Left lung (tissue), 10 donors: Measurements from ENCODE around the gene SYNGAP1. TPM values are rescaled to one million over a fixed set of nuclear protein-coding genes. Genes with fewer than 3 reads are reported as not detected.

Experiments
- ATAC-seq: fragments of 200-7000 bp; cut with Tn5 transposase; one replicate; pipeline ENCODE4 v1.9.1; 2020; ENCODE audit warnings: moderate library complexity
- DNase-seq, 4 donors: peaks; one replicate each; pipeline ENCODE4 v3.0.0-alpha.2; 2013 to 2020
- H3K27ac ChIP-seq, 2 donors: fragments of 200-600 bp; sonication (generic) in 1 of 2; one replicate each; pipeline versions ENCODE4 v1.5.0 to v1.8.0; 2020 to 2021
- H3K27me3 ChIP-seq, 2 donors: fragments of 200-600 bp; sonication (generic) in 1 of 2; one replicate each; pipeline versions ENCODE4 v1.5.0 to v1.8.0; 2020 to 2021
- H3K36me3 ChIP-seq, 2 donors: fragments of 200-600 bp; sonication (generic) in 1 of 2; one replicate each; pipeline versions ENCODE4 v1.5.0 to v1.8.0; 2020 to 2021
- H3K4me1 ChIP-seq, 2 donors: fragments of 200-600 bp; one replicate each; pipeline ENCODE4 v1.8.0; 2021
- H3K4me3 ChIP-seq, 2 donors: fragments of 200-600 bp; sonication (generic) in 1 of 2; one replicate each; pipeline versions ENCODE4 v1.5.0 to v1.8.0; 2020 to 2021; ENCODE audit warnings: mild to moderate bottlenecking in 1 of 2
- H3K9me3 ChIP-seq, 2 donors: fragments of 200-600 bp; sonication (generic) in 1 of 2; one replicate each; pipeline versions ENCODE4 v1.5.0 to v1.8.0; 2020 to 2021
- intact Hi-C, 2 donors: fragments of 100-400 bp; cut with DNase I; formaldehyde crosslinking; loops; one replicate each; pipeline versions ENCODE4 v1.11.2 to v1.14.2; 2022
- polyA plus RNA-seq, 6 donors: library from polyadenylated mRNA; unstranded; fragments of 120-200 nt; gene quantifications; one replicate each; pipeline ENCODE4 v1.2.1, GENCODE V29; 2013; ENCODE audit not compliant: insufficient read length in 6 of 6
- total RNA-seq, 2 donors: library from RNA; stranded (reverse); fragmentation: NEBNext Ultra II Directional; extraction: Animal tissue kit (Norgen Biotek cat#: 25700); gene quantifications; one replicate each; pipeline ENCODE4 v1.2.1, GENCODE V29; 2021
- TF ChIP-seq, protein P1 (sequence below), 2 donors: fragments of 200-600 bp; sonication (generic) in 1 of 2; IDR thresholded peaks; one replicate each; pipeline versions ENCODE4 v1.5.0 to v1.8.0; 2021; ENCODE audit warnings: antibody characterized with exemption in 2 of 2
- donor health status: DM: no; HTN: yes; CAD: no.
- donor health status: DM: no; HTN: no; CAD: no.

Gene SYNGAP1
- total and polyA plus RNA-seq, 8 donors, result 18.1 to 51.2 (median 44.6) TPM

DNA sequence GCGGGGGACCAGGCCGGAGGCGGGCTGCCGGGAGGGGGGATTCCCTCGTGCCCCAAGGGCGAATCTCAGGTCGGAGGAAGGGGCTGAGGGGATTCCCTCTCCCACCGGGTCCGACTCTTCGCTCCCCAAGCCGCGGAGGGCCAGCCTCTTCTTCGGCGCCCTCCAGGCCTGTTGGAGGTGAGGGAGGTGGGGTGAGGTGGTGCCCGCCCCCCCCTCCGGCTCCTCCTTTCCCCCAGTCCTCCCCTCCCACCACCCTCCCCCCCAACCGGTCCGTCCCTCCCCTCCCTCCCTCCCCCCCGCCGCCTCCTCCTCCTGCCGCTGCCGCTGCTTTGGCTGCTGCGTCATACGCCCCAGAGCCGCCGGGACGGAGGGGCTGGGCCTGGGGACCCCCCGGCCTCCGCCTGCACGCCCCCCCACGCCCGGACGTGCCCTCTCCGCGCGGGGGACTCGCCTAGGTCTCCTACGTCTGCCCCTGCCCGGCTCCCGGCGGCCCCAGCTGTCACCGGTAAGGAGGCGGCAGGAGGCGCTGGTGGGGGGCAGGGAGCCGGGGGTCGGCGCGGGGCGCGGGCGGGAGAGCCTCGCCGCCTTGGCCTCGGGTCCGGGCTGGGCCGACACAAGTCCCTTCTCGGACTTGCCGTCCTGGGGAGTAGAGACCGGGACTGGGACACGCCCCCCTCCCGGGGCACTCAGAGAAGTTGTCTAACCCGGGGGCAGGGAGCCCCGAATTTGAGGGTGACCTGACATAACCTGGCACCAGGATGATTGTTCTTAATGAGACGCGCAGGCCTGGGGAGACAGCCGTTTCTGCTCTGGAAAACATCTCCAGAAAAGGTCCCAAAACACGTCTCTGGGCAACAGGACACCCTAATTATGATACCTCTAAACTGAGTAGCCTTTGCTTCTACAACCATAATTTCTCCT is 8.9 kb upstream of the SYNGAP1 start, which contains the start of gene PHF1:
Gene PHF1 (plus strand): TSS at position 304 of the 921 bp plus-strand sequence. CDS start 1,250 bp downstream, outside the sequence.
- DNase-seq (peak in 2 of 4 donors; percentile 79 to 90), ATAC-seq (peak; percentile 79)
- H3K36me3 ChIP-seq, result peaks cover 0 to 36% of the 10 kb centered on the region in 2 donors
- intact Hi-C loops, result loop anchor here in 1 of 2 donors (10.0 kb wide), 1 partner anchor 96 kb away; the partner anchor contains the start of genes TAPBP and ZBTB22
- H3K27ac ChIP-seq, result peak within 1 kb of the TSS; percentile 87 to 95
- peaks cover 4 to 35% of the 10 kb centered on the region in 2 donors for H3K4me1 ChIP-seq
- peak within 1 kb of the TSS; percentile 84 to 97 for H3K4me3 ChIP-seq
- TF ChIP-seq, protein P1, sequence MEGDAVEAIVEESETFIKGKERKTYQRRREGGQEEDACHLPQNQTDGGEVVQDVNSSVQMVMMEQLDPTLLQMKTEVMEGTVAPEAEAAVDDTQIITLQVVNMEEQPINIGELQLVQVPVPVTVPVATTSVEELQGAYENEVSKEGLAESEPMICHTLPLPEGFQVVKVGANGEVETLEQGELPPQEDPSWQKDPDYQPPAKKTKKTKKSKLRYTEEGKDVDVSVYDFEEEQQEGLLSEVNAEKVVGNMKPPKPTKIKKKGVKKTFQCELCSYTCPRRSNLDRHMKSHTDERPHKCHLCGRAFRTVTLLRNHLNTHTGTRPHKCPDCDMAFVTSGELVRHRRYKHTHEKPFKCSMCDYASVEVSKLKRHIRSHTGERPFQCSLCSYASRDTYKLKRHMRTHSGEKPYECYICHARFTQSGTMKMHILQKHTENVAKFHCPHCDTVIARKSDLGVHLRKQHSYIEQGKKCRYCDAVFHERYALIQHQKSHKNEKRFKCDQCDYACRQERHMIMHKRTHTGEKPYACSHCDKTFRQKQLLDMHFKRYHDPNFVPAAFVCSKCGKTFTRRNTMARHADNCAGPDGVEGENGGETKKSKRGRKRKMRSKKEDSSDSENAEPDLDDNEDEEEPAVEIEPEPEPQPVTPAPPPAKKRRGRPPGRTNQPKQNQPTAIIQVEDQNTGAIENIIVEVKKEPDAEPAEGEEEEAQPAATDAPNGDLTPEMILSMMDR (IDR thresholded peaks at IDR 0.05), result no peak
- H3K9me3 ChIP-seq, result no peaks in the 10 kb centered on the region
- no peaks in the 10 kb centered on the region for H3K27me3 ChIP-seq

DNA sequence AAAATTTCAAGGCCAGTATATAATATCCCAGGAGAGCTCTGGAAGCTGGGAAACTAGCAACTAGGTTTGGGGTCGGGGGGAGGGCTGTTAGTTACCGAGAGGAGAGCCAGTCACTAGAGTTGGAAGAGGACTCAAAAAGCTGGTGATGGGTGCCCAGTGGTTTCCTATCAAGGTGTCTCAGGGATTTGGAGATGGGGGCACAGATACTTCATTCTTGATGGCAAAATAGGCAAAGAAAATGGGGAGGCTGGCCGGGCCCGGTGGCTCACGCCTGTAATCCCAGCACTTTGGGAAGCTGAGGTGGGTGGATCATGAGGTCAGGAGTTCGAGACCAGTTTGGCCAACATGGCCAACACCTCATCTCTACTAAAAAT is 8.2 kb upstream of the SYNGAP1 start:
- ATAC-seq (no peak), DNase-seq (no peak)
- TF ChIP-seq, protein P1 (IDR thresholded peaks at IDR 0.05), result no peak
- intact Hi-C loops, result loop anchor here in 1 of 2 donors (10.0 kb wide), 1 partner anchor 97 kb away; the partner anchor contains the start of genes TAPBP and ZBTB22
- Histone ChIP-seq H3K9me3 (no peaks in the 10 kb centered on the region), H3K4me1 (peaks cover 11 to 42% of the 10 kb centered on the region in 2 donors), H3K27me3 (no peaks in the 10 kb centered on the region), H3K27ac (peak overlapping the region; percentile 87 to 95), H3K4me3 (peak overlapping the region; percentile 84 to 97), H3K36me3 (peaks cover 0 to 38% of the 10 kb centered on the region in 2 donors)

GRCh38 chr6:33412140-33413009 is 7.5 kb upstream of the SYNGAP1 start:
- intact Hi-C loops, result loop anchor here in 1 of 2 donors (10.0 kb wide), 1 partner anchor 98 kb away; the partner anchor contains the start of genes TAPBP and ZBTB22
- H3K4me3 ChIP-seq, result peak overlapping the region in 1 of 2 donors; percentile 84
- H3K4me1 ChIP-seq, result peaks cover 18 to 49% of the 10 kb centered on the region in 2 donors
- H3K36me3 ChIP-seq, result peaks cover 0 to 38% of the 10 kb centered on the region in 2 donors
- ATAC-seq (no peak), DNase-seq (no peak)
- TF ChIP-seq, protein P1 (IDR thresholded peaks at IDR 0.05), result no peak
- no peak overlapping the region for H3K27ac ChIP-seq
- H3K9me3 ChIP-seq, result no peaks in the 10 kb centered on the region
- H3K27me3 ChIP-seq, result no peaks in the 10 kb centered on the region

GRCh38 chr6:33413241-33414120 is 6.4 kb upstream of the SYNGAP1 start:
- H3K27me3 ChIP-seq, result no peaks in the 10 kb centered on the region
- TF ChIP-seq, protein P1 (IDR thresholded peaks at IDR 0.05), result no peak
- DNase-seq (no peak), ATAC-seq (no peak)
- H3K9me3 ChIP-seq, result no peaks in the 10 kb centered on the region
- H3K4me3 ChIP-seq, result no peak overlapping the region
- peaks cover 0 to 38% of the 10 kb centered on the region in 2 donors for H3K36me3 ChIP-seq
- H3K4me1 ChIP-seq, result peaks cover 18 to 52% of the 10 kb centered on the region in 2 donors
- intact Hi-C loops, result loop anchor here in 1 of 2 donors (10.0 kb wide), 1 partner anchor 99 kb away; the partner anchor contains the start of genes TAPBP and ZBTB22
- H3K27ac ChIP-seq, result no peak overlapping the region
